Stimulated activated CD4-positive, alpha-beta T cell treated with anti-CD3 and anti-CD28 coated beads, Interleukin-12 subunit alpha, Interleukin-12 subunit beta, amount 100 ng/mL, for 4 hours (primary cell): ENCODE results near the gene F11R.
"Not testable (repeated sequence)": the region's sequence is repeated elsewhere in the genome, so short reads cannot be mapped to it uniquely, and the experiment has no call there.

Experiments used
- DNase-seq: peaks from one replicate; pipeline ENCODE4 v3.0.0-alpha.2; 2020

The F11R gene

DNA sequence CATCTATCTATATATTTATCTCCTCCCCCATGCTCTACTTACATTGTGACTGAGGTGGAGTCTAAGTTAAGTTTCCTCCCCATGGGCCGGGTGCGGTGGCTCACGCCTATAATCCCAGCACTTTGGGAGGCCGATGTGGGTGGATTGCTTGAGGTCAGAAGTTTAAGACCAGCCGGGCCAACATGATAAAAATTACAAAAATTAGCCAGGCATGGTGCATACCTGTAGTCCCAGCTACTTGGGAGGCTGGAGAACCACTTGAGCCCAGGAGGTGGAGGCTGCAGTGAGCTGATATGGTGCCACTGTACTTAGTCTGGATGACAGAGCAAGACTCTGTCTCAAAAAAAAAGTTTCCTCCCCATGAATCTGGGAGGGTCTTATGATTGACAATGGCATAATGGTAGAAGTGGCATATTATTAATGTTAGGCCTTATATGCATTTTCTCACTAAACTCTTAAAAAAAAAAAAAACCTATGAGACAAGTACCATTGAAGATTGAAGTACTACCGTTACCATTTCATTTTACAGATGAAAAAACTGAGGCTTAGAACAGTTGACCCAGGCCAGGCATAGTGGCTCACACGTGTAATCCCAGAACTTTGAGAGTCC lies 11.2 kb downstream of the F11R start:
- no peak for DNase-seq

GRCh38 chr1:161008869-161009510 lies 12.0 kb downstream of the F11R start:
- no peak for DNase-seq

DNA sequence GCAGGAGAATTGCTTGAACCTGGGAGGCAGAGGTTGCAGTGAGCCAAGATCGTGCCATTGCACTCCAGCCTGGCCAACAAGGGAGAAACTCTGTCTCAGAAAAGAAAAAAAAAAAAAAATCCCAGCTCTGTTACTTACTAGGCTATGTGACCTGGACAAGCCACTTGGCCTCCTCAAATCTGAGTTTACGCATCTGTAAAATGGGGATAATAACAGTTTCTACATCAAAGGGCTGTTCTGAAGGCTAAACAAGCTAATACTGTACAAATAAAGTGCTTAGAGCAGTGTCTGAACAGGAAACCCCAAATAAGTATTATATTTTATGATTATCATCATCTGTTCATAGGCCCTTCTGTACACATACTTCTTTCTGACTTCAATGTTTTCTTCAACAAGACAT lies 13.6 kb downstream of the F11R start:
- DNase-seq = no peak

DNA sequence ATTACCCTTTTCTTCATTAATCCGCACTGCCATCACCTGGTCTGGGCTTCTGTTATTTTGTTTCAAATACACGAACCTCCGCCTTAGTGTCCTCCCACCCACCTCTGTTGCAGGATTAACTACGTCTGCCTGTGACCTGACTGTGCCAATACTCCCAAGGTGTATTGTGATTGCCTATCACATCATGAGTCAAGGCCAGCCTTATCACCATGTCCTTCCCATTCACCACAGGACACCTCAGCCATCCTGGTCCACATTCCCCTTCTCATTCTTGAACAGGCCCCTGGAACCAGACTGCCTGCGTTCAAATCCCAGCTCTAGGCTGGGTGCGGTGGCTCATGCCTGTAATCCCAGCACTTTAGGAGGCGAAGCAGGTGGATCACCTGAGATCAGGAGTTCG lies 14.4 kb downstream of the F11R start:
- DNase-seq = no peak

DNA sequence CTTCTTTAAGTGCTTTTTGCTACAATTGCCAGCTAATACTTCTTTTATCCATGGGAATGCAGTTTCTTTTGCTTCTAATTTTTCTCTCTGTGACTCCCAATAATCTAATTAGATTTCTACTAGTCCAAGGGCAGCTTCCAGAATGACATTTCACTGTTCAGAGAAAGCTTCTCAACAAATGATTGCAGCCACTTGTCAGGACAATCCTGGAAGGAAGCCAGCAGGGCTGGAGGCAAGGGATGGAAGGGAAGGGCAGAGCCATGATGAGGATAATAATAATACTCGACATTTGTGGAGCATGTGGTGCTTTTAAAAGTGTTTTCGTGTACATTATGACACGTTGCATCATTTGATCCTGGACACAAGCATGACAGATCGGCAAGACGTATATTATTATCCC lies 19.4 kb downstream of the F11R start:
- no peak for DNase-seq

- DNase-seq = no peak
Observed at GRCh38 chr1:161000736-161001480, 20.0 kb downstream of the F11R start.

- DNase-seq = no peak
Observed at GRCh38 chr1:160999376-160999775, 21.6 kb downstream of the F11R start.

GRCh38 chr1:160997323-160998038 lies 23.5 kb downstream of the F11R start:
- peak; percentile 43 for DNase-seq

DNA sequence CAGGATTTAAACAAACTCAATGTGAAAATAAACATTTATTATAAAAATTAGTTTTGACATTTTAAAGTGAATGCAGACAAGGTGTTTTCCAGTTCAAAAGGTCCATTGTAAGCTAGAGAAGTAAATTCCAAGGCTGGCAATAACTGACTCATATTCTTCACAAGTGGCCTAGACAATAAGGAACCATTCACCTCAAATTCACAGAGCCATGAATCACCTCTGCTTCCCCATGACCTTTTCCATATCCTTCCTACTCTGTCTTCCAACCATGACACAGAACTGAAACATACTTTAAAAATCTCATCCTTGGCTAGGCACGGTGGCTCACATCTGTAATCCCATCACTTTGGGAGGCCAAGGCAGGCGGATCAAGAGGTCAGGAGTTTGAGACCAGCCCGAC lies 24.8 kb downstream of the F11R start:
- DNase-seq = no peak

GRCh38 chr1:160993544-160994193 lies 27.3 kb downstream of the F11R start:
- DNase-seq = no peak

- not testable (repeated sequence) for DNase-seq
Observed at GRCh38 chr1:160992036-160992435, 28.9 kb downstream of the F11R start.

- DNase-seq = no peak
Observed at GRCh38 chr1:160987359-160988050, 33.4 kb downstream of the F11R start.

DNA sequence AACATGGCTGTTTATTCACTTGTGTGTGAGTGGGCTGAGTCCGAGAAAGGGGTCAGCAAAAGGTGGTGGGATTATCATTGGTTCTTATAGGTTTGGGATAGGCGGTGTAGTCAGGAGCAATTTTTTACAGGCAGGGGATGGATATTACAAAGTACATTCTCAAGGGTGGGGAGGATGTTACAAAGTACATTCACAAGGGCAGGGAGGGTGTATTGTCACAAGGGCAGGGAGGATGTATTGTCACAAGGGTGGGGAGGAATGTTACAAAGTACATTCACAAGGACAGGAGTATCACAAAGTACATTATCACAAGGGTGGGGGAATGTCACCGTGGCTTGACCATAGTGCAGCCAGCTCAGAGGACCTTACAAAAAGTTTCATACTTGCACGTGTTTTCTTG lies 35.2 kb downstream of the F11R start:
- no peak for DNase-seq

GRCh38 chr1:160981584-160982411 lies 39.2 kb downstream of the F11R start:
- no peak for DNase-seq

GRCh38 chr1:160979286-160979685 lies 41.7 kb downstream of the F11R start:
- DNase-seq = no peak

DNA sequence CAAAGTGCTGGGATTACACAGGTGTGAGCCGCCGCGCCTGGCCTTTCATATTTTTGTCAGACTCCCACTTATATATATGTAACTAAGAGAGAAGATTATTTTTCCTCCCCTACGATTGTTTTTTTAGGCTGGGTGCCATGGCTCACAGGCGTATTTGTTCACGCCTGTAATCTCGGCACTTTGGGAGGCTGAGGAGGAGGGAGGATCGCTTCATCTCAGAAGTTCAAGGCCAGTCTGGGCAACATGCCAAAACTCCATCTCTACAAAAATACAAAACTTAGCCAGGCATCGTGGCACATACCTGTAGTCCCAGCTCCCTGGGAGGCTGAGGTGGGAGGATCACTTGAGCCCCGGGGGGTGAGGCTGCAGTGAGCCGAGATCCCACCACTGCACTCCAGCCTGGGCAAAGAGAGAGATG lies 42.4 kb downstream of the F11R start:
- no peak for DNase-seq

GRCh38 chr1:160975026-160975425 lies 45.9 kb downstream of the F11R start:
- no peak for DNase-seq

GRCh38 chr1:160973491-160973890 lies 47.5 kb downstream of the F11R start:
- no peak for DNase-seq

DNA sequence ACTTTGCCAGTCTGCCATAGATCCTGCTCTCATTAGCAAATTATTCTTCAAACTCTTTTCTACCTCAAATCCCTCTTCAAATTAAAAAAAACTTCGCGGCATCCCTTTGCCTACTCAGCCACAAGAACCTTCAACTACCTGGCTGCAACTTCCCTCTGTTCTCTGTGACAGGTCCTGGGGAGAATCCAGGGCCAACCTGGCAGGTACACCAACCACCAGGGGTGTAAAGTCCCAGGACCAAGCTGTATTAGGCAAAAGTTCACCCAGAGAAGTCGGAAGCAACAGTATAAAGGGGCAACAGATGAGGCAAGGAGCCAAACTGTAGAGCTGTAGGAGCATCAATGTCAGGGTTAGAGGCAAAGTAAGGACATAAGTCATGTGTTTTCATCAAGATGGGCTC lies 48.0 kb downstream of the F11R start:
- no peak for DNase-seq

GRCh38 chr1:160971618-160972056 lies 49.3 kb downstream of the F11R start:
- peak; percentile 10 for DNase-seq

DNA sequence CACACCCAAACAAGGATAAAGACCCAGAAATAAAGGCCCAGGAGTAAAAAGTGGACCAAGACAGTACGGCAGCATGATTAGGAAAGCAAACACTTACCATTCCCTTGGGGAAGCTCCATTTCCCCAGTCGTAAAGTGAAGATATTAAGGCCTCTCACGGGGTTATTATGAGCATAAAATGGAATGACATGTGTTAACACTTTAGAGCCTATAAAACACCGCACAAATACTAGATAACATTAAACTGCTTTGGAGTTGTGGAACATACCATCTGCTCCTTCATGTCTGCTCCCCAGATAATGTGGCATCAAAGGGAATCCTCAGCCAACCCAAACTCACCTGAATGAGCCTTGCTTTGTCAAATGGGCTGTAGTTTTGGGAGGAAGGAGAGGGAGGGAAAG lies 57.4 kb downstream of the F11R start:
- DNase-seq = no peak
